DMS 273 (cell line): ENCODE data around the gene CNPY3.

Source experiments
- DNase-seq: peaks from one replicate; lab custom pipeline; 2025; ENCODE audit not compliant: unreplicated experiment; lab: John Stamatoyannopoulos, UW

Gene CNPY3

DNA sequence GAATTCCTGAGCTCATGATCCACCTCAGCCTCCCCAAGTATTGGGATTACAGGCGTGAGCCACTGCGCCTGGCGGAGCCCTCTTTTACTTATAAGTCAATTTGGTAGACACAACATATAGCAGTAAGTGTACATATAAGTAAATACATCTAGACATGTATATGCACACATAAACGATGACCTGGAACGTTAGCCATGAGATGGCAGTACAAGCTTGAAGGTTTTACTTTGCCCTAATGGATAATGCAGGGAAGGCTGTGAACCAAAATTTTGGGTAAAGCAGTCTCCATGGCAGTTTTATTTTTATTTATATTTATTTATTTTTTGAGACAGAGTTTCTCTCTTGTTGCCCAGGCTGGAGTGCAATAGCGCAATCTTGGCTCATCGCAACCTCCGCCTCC lies 28.8 kb downstream of the CNPY3 start:
- peak; percentile 45 for DNase-seq

DNA sequence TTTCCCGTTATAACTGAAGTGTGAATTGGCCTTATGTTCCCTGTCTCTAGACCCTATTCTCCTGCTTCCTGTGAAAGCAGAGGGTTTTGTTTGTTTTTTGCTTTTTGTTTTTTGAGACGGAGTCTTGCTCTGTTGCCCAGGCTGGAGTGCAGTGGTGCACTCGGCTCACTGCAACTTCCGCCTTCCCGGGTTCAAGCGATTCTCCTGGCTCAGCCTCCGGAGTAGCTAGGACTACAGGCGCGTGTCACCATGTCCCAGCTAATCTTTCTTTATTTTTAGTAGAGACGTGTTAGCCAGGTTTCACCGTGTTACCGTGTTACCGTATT lies 30.6 kb downstream of the CNPY3 start:
- DNase-seq, result no peak

DNA sequence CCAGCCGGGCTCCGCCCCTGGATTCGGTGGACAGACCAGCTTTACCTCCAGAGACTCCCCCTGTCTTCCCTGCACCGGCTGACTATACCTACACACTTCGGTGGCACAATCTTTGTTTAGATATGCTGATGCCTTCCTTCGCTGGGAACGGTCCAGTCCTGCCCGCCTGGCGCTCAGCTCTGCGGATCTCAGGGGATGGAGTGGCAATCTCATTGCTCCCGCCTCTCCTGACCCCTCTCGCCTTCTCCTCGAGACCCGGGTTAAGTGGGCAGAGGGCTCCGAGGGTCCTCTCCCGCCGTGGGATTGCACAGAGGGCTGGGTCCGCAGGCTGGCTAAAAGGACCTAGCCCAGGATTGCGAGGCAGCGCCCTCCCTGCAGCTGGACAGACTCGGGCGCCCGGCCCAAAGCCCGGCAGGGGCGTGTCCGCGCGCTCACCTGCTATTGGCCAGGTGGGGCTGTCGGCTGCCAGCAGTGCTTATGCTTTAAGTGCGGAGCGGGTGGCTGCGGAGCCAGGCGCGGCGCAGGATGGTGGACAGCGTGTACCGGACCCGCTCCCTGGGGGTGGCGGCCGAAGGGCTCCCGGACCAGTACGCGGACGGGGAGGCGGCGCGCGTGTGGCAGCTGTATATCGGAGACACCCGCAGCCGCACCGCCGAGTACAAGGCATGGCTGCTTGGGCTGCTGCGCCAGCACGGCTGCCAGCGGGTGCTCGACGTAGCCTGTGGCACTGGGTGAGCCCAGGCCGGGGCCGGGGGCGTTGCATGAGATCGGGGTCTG lies 31.2 kb downstream of the CNPY3 start, which contains the start of gene GNMT:
TSS of gene GNMT (plus strand) at position 512 of the 777 bp plus-strand sequence. CDS start at position 526, 14 bp downstream.
- peak; percentile 83 for DNase-seq

DNA sequence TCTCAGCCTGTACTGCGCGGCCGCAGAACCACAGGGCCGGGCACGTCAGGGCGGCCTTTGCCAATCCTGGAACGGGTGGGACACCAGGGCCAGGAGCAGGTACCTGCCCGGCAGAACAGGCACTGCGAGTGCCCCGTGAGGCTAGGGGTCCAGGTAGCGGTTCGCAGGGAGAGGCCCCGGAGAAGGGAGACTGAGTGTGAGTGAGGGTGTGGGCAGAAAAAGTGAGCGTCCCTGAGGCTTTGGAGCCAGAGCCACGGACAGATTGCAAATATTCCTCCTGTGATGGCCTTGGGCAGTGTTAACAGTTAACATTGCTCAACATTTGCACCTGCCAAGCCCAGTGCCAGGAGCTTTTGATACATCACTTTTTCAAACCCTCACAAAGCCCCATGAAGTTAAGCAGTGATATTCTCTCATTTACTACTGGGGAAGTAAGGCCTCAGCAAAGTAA lies 31.8 kb downstream of the CNPY3 start:
- peak; percentile 55 for DNase-seq

DNA sequence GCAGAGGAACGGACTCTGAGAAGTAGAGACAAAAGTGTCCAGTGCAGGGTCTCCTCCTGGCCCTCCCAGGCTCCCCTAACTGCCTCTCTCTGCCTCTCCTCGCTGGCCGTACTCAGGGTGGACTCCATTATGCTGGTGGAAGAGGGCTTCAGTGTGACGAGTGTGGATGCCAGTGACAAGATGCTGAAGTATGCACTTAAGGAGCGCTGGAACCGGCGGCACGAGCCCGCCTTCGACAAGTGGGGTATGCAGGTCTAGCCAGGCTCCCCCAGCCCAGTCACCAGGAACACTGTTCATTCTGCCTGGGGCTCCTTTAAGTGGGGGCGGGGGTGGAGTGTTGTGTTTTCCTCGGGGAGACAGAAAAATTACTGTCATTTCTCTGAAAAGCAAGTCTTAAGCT lies 32.8 kb downstream of the CNPY3 start:
- no peak for DNase-seq

DNA sequence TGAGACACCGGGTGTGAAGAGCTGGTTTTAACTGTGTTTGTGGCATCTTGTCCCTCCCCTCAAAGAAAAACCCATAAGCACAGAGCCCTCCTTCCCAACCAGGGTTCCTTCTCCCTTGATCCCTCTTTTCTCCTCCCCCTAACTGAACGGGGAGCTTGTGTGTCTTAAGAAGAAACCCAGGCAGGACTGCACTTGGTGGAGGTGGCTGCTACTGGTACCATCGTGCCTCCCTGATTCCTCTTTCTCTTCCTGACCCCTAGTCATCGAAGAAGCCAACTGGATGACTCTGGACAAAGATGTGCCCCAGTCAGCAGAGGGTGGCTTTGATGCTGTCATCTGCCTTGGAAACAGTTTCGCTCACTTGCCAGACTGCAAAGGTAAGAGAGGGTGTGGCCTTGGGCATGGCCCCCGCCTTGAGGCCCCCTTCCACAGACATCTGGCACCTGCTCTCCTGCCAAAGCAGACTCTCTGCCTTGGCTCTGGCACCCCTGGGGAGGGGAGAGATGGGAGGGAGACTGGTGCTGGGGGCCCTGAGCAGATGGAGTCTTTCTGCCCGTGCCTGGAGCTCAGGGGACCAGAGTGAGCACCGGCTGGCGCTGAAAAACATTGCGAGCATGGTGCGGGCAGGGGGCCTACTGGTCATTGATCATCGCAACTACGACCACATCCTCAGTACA lies 33.4 kb downstream of the CNPY3 start:
- DNase-seq, result peak; percentile 97

DNA sequence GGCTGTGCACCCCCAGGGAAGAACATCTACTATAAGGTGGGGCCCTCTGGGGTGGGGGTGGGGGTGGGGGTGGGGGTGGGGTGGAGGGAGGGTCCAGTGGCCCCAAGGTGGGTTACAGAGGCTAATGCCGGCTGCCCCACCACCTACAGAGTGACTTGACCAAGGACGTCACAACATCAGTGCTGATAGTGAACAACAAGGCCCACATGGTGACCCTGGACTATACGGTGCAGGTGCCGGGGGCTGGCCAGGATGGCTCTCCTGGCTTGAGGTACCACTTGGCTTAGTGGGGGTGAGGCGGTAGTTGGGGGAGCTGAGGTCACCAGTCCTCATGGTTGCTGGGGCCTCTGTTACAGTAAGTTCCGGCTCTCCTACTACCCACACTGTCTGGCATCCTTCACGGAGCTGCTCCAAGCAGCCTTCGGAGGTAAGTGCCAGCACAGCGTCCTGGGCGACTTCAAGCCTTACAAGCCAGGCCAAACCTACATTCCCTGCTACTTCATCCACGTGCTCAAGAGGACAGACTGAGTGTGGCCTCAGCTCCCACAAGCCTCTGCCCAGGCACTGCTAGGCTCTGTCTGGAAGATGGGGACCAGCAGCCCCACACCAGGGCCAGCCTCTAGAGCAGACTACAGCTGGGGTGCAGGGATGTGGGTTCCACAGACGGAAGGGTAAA lies 34.0 kb downstream of the CNPY3 start:
- peak; percentile 58 for DNase-seq

DNA sequence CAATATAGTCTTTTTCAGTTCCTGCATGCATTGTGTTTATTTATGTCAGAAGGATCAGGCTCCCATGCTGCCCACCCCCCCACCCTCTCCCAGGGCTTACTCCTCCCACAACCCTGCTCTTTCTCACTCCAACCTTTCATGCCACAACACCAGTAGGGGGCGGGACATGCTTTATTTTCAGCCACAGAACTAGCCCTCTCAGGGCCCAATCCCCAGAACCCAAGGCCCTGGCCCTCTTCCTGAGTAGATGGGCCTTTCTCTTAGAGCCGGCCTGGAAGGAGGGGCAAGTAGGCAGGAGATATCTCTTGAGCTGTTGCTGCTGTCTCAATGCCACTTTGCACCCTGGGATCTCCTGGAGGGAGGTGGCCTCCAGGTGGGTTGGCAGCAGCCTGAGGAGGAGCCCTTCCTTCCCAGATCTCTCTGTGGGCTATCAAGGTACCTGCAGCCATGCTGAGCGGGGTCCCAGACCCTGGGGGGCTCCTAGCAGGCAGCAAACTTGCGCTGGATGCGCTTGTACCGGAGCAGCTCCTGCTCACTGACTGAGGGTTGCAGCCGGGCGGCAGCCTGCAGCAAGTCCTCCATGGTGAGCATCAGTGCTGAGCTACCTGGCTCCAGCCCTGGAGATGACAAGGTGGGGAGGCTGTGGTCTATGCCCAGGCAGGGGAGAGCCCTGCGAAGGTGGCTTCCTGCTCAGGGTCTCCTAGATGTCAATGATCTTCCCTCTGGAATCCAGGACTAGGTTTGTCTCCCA lies 34.8 kb downstream of the CNPY3 start:
- peak; percentile 90 for DNase-seq

DNA sequence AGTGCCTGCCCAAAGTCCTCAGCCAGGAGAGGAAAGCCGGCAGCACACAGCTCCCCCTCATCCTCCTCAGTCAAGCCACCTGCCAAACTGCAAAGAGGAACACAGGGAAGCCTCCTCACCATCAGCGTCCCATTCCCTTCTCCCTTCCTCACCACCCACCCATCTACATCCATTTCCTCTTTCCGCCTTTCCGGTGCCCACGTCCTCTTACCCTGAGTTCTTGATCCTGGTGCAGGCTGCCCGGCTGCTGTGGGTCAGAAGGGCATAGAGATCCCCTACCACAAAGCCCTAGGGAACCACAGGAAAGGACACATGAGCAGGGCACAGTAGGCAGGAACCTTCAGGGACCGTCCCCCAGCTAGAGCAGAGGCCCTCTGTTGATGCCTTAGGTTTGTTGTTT lies 37.3 kb downstream of the CNPY3 start:
- DNase-seq, result no peak

DNA sequence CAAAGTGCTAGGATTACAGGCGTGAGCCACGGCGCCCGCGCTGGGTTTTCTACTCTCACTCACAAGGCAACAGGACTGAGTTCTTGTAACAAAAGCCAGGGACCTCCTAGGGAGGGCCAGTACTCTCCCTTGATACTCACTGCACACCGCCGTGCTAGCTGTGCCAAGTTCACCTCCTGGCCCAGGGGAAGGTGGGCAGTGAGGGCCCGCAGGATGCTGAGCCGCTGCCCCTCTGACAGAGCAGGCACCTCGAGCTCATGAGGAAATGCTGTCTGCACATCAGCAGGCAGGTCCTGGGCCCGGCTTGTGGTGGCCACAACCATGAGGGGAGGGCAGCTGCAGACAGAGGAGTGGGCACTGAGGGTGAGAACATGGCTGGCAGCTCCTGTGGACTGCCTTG lies 37.9 kb downstream of the CNPY3 start:
- DNase-seq, result no peak

DNA sequence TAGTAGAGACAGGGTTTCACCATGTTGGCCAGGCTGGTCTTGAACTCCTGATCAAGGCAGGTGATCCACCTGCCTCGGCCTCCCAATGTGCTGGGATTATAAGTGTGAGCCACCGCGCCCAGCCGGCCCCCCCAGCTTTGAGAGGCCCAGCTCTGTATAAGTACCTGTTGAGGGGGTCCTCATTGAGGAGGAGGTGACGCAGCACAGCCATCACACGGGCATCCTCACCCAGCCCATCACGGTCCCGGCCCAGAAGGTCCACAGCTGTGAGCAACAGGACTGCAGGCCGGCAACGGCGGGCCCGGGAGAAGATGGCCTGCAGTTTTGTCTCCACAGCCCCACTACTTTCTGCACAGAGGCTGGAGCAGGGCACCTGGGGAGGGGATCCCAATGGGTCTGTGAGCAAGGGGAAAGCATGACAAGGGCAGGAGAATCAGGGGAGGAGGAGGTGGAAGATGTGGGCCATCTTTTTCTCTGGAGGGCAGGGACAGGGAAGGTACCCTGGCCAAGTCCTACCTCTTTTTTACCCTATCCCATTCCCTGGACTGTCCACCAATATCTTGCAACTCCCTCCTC lies 38.9 kb downstream of the CNPY3 start:
- DNase-seq, result no peak

DNA sequence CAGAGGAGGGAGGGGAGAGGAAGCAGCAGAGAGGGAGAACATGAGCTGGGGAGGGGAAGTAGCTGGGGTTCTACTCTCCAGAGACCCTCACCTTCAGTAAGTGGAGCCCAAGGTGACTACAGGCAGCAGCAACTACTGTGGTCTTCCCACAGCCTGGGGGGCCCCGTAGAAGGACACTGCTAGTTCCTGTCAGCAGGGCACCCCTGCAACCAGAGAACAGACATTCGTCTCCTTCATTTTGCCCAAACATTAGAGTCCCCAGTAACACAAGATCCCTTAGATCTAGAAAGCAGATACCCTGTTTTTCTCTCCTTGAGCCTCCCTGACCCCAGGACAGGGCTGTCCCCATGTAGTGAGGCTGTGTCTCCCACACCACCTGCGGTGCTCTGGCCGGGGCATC lies 39.5 kb downstream of the CNPY3 start:
- no peak for DNase-seq

DNA sequence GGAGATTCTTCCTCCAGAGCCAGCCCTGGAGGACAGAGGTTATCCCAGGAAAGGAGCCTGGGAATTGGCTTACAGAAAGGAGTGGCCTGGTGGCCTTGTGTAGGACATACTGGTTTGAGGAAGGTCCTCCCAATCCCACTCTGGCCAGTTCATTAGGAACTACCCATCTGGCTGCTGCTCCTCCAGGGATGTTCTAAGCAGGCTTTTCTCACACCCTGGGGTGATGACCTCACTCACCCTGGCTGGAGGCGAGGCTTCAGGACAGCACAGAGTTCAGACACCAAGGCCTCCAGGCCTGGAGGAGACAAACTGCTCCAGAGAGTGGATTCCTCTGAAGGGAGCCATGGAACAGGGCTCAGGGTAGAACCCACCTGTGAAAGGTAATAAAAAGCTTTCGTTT lies 40.2 kb downstream of the CNPY3 start:
- DNase-seq, result no peak

DNA sequence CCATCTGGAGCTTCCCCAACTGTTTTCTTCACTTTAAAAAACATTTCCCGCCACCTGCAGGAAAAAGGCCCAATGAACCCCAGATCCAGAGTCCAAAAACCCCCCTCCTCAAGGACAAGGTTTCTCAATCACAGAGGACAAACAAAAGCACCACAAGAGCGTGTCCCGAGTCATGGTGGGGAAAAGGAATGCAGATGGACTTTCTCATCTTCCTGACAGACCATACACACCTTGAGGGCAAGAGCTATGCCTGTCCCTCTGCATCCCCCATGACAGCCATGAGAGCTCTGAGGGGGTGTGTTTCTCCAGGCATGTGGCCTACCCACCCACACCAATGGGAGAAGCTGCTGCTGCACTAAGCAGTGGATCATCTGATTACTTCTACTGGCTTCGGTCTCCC lies 40.7 kb downstream of the CNPY3 start:
- no peak for DNase-seq

DNA sequence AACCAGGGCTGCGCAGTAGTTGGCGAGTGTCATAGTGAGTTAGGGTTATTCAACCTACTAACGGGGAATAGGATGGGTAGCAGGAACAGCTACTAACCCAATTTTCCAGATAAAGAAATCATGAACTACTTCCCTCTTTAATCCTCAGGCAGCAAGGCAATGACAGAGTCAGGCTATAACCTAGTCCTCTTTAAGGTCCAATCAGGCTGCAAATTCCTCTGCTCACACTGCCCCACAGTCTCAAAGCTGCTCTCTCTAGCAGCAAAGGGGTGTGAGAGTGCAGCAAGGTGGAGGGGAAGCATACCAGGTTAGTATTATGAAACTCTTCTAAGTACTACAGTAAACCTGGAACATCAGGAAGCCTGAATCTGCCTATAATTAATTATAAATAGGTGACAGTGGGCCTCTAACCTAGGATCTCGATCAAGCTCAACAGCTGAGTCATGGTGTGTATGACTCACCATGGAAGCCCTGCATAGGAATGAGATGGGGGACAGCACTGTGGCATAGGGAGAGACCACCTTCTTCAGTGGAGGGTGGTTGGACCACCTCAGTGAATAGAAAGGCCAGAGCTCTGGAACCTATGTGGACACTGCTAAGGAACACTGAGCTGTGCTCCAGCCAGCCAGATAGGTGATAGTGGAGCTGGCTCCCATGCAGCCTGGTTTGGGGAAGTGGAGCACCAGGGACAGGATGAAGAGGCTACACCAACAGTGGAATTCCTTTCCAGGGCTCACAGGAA lies 41.8 kb downstream of the CNPY3 start:
- no peak for DNase-seq

DNA sequence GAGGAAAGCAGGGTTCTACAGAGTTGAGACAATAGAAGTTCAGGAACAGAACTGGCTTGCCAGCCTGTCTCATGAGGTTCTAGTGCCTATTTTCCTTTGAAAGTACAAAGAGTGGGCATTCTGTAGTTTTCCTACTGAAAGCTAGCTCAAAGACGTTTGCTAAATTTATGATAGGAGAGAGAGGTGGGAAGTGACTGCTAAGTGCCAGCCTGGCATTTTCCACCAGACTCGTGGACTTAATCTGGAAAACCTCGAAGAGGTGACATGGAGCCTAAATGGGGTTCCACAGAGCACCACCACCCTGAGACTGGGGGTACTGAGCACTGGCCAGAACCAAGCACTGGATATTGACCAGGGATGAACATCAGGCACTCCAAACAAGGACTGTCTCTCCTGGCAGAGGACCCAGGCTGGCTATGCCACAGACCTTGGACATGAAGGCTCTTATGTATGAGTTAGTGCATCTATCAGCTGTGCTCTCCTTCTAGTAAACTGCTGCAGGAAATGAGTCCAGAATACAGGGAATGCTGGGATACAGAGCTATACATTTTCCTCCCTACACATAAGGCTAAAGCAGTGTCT lies 42.6 kb downstream of the CNPY3 start:
- no peak for DNase-seq

DNA sequence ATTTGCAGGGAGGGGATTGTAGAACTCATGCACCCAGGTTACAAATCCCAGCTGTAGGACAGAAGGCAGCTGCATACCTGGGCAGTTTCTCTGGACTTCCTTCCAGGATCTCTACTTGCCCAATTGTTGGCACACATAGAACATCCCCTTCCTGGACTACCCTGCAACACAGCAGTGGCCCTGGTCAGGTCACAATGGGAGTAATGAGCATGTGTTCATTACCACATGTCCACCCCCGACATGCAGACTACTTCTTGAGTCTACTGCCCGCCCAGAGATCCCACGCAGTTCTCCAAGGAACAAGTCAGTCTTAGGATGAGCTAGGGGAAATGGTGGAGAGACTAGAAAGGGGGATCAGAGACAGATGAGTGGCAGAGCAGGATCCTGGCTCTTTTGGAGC lies 44.6 kb downstream of the CNPY3 start:
- no peak for DNase-seq

DNA sequence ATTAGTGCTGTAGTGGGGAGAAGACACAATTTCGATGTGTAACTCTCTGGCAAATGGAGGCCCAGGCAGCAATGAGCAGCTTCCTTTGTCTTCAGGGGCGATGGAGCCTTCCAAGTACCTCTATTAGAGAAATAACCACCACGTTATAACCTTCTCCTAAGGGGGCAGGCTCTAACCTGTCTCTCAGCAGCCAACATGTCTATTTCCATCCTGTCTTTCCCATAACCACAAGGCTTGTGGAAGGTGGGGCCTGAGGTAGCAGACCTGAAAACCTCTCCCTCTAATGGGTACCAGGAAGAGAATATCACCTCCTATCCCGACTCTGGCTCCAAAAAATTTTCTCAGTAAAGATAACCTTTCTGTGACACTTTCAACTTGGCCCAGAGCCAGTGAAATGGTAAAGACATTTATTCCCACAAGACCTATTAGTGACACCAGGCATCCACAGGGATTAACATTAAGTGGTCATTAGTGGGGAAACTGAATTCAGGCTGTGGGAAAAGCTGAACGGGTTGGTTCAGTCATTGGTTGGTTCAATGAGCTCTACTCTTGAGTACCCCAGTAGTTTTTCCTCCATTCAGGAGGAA lies 45.7 kb downstream of the CNPY3 start:
- no peak for DNase-seq

DNA sequence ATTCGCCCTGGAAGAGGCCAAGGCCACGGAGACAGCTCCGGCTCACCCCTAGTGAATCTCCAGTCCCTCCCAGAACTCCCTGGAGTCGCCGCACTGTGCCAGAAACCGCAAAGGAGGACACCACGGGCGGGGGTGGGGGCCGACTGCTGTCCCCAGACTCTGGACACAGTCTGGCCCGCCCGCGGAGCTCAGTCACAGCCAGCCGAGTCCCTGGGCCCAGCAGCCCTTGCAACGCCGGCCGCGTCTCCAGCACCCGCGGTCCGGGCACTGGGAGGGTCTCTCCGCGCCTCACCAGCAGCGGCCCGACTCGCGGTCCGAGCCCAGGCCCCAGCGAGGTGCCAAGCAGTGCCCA lies 49.2 kb downstream of the CNPY3 start:
- peak; percentile 61 for DNase-seq
